Brain microvascular endothelial cell (primary cell): ENCODE data around the gene NCAPG.

Source experiments
- DNase-seq: peaks from one replicate; pipeline ENCODE4 v3.0.0-alpha.2; 2020
- H3K27ac ChIP-seq: fragments of 250-450 bp; sonication (Bioruptor Pico); 2 replicates; pipeline ENCODE4 v1.5.1; 2020; ENCODE audit warnings: mild to moderate bottlenecking, moderate library complexity
- H3K27me3 ChIP-seq: fragments of 250-450 bp; sonication (Bioruptor Pico); replicated peaks from 2 replicates; pipeline ENCODE4 v1.5.1; 2020; ENCODE audit warnings: mild to moderate bottlenecking
- H3K36me3 ChIP-seq: fragments of 250-450 bp; sonication (Bioruptor Pico); replicated peaks from 2 replicates; pipeline ENCODE4 v1.5.1; 2020; ENCODE audit warnings: mild to moderate bottlenecking
- H3K4me3 ChIP-seq: 2 replicates; pipeline ENCODE4 v1.5.1; 2011; ENCODE audit warnings: low read depth, mild to moderate bottlenecking, control low read depth, low read length, moderate library complexity
- CTCF ChIP-seq: IDR thresholded peaks from 2 replicates; pipeline ENCODE4 v1.5.1; 2011; ENCODE audit warnings: low read depth, mild to moderate bottlenecking, moderate library complexity, low read length, control low read depth, inconsistent platforms; ENCODE audit errors: missing control alignments
- in situ Hi-C: cut with HindIII; loops from 2 replicates; pipeline ENCODE4 v1.10.0; 2017; ENCODE audit warnings: low sequenced_read_pairs, low pct_ligation_motif_present

NCAPG gene

GRCh38 chr4:17807446-17807845, 3.3 kb upstream of the NCAPG start:
- no peak for TF ChIP-seq CTCF
- DNase-seq: no peak
- Histone ChIP-seq H3K27me3 (no peaks in the 10 kb centered on the region), H3K36me3 (peaks cover 15% of the 10 kb centered on the region), H3K4me3 (peak overlapping the region; percentile 33), H3K27ac (no peak overlapping the region)
- in situ Hi-C loops: no loop called here

GRCh38 chr4:17809667-17810066, 1.1 kb upstream of the NCAPG start:
- in situ Hi-C loops: no loop called here
- no peak for DNase-seq
- H3K27ac ChIP-seq: no peak overlapping the region
- peak overlapping the region; percentile 90 for H3K4me3 ChIP-seq
- no peaks in the 10 kb centered on the region for H3K36me3 ChIP-seq
- no peak for TF ChIP-seq CTCF
- no peaks in the 10 kb centered on the region for H3K27me3 ChIP-seq

- DNase-seq: peak; percentile 11
- Histone ChIP-seq H3K27me3 (no peaks in the 10 kb centered on the region), H3K4me3 (peak overlapping the region; percentile 90), H3K27ac (peak overlapping the region; percentile 1), H3K36me3 (no peaks in the 10 kb centered on the region)
- no peak for TF ChIP-seq CTCF
- in situ Hi-C loops: no loop called here
These were observed 362 bp downstream of the NCAPG start for GRCh38 chr4:17811078-17811603.

GRCh38 chr4:17812125-17812524, 1.3 kb downstream of the NCAPG start:
- no peak for TF ChIP-seq CTCF
- H3K36me3 ChIP-seq: no peaks in the 10 kb centered on the region
- DNase-seq: no peak
- no peaks in the 10 kb centered on the region for H3K27me3 ChIP-seq
- in situ Hi-C loops: no loop called here
- H3K27ac ChIP-seq: peak overlapping the region; percentile 10
- H3K4me3 ChIP-seq: peak overlapping the region; percentile 90

- Histone ChIP-seq H3K27me3 (no peaks in the 10 kb centered on the region), H3K4me3 (peak overlapping the region; percentile 90), H3K27ac (no peak overlapping the region), H3K36me3 (no peaks in the 10 kb centered on the region)
- in situ Hi-C loops: no loop called here
- no peak for TF ChIP-seq CTCF
- no peak for DNase-seq
These were observed 2.0 kb downstream of the NCAPG start for GRCh38 chr4:17812801-17813200.

- Histone ChIP-seq H3K27me3 (no peaks in the 10 kb centered on the region), H3K27ac (peak overlapping the region; percentile 30), H3K4me3 (no peak overlapping the region), H3K36me3 (no peaks in the 10 kb centered on the region)
- no peak for TF ChIP-seq CTCF
- in situ Hi-C loops: no loop called here
- peak; percentile 48 for DNase-seq
These were observed 3.4 kb downstream of the NCAPG start for GRCh38 chr4:17814140-17814539.
